ENCODE data around the gene MCAT. TPM values are rescaled to one million over a fixed set of nuclear protein-coding genes. Genes with fewer than 3 reads are reported as not detected.

Gene MCAT
- total and polyA plus RNA-seq, 4 donors = 8.3 to 22.6 (median 14.8) TPM

DNA sequence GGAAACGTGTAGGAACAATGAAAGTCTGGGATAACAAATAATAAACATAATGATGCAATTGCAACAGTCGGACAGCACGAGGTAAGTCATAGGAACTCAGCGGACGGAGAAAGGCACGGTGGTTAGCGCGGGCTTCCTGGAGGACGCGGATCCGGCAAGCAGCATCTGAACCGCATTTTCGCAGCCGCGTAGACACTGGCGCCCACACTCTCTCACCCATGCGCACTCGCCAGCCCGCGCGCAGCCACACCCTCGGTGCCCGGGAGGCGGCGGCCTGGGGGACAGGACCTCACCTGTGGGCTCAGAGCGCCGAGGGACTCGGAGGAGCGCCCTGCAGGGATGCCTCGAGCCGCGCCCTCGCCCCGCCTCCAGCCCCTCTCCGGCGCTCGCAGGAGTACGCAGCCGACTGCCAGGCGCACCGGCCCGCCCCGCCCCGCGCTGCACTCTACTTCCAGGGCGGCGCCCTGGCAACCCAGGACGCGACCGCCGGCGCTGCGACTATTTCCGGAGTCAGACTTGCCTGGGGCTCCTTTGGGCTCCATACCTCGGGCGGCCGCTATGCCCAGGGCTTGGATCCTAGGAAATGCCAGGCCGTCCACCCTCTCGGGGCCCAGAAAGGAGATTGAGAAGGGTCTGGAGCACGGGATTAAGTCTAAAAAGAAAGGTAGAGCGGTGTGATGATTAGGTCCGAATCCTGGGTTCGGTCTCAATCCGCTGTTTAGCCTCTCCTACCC, 54.0 kb downstream of the MCAT start, which contains the start of gene TTLL1:
TSS of gene TTLL1 (minus strand) at position 408 of the 734 bp plus-strand sequence. CDS start 13,805 bp downstream, outside the sequence.
- 5% methylated on average over 64 of the region's 64 CpGs for WGBS
- H3K27ac ChIP-seq (ENCODE audit: low read depth in 1 of 2, low read length in 2 of 2) = peak within 1 kb of the TSS in 1 of 2 donors; percentile 45
- no peaks in the 10 kb centered on the region for H3K9me3 ChIP-seq (ENCODE audit: control insufficient read depth in 4 of 4, low read length in 3 of 4)
- peak; percentile 80 for DNase-seq (ENCODE audit: low spot score)
- H3K9ac ChIP-seq (ENCODE audit: low read depth in 1 of 2, low read length in 2 of 2) = peak within 1 kb of the TSS in 1 of 2 donors; percentile 48
- no peaks in the 10 kb centered on the region for H3K36me3 ChIP-seq (ENCODE audit: control insufficient read depth in 4 of 4, insufficient read depth in 3 of 4, low read depth in 1 of 4, low read length in 3 of 4)
- no peaks in the 10 kb centered on the region for H3K27me3 ChIP-seq (ENCODE audit: control insufficient read depth in 4 of 4, insufficient read depth in 4 of 4, low read length in 3 of 4)
- TF ChIP-seq RAD21 (IDR thresholded peaks at IDR 0.05) (peak; percentile 20 to 46), GABPA (IDR thresholded peaks at IDR 0.05 in 1 of 2, conservative IDR thresholded peaks at IDR 0.05 in 1 of 2) (peak in 1 of 2 donors; percentile 88), EGR1 (IDR thresholded peaks at IDR 0.05; ENCODE audit: low read depth in 2 of 2) (no peak), JUND (IDR thresholded peaks at IDR 0.05) (no peak)
- H3K4me3 ChIP-seq (ENCODE audit: low read depth in 1 of 3, low read length in 3 of 3) = peak within 1 kb of the TSS; percentile 64 to 84 (median 76)
- peaks cover 0 to 11% (median 6%) of the 10 kb centered on the region in 4 donors for H3K4me1 ChIP-seq (ENCODE audit: control insufficient read depth in 4 of 4, insufficient read depth in 4 of 4, low read length in 3 of 4)

DNA sequence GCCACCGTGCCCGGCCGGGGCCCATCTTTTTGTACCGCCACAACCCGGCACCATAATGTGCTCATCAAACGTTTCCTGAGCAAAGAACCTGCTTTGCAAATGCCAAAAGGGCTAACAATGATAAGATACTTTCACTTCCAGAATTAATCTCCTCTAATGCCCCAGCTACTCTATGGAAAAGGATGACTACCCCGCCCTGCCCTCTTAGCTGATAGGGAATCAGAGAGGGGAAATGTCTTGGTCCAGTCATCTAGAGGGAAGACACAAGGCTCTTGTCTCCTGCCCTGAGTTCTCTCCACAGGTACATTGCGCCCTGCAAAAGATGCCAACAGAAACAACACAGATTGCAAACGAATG, 54.6 kb downstream of the MCAT start:
- Histone ChIP-seq H3K9me3 (ENCODE audit: control insufficient read depth in 4 of 4, low read length in 3 of 4) (no peaks in the 10 kb centered on the region), H3K4me1 (ENCODE audit: control insufficient read depth in 4 of 4, insufficient read depth in 4 of 4, low read length in 3 of 4) (peaks cover 0 to 11% (median 6%) of the 10 kb centered on the region in 4 donors), H3K27me3 (ENCODE audit: control insufficient read depth in 4 of 4, insufficient read depth in 4 of 4, low read length in 3 of 4) (no peaks in the 10 kb centered on the region), H3K27ac (ENCODE audit: low read depth in 1 of 2, low read length in 2 of 2) (peak overlapping the region in 1 of 2 donors; percentile 45), H3K4me3 (ENCODE audit: low read depth in 1 of 3, low read length in 3 of 3) (peak overlapping the region; percentile 64 to 84 (median 76)), H3K36me3 (ENCODE audit: control insufficient read depth in 4 of 4, insufficient read depth in 3 of 4, low read depth in 1 of 4, low read length in 3 of 4) (no peaks in the 10 kb centered on the region), H3K9ac (ENCODE audit: low read depth in 1 of 2, low read length in 2 of 2) (peak overlapping the region in 1 of 2 donors; percentile 48)
- no peak for DNase-seq (ENCODE audit: low spot score)
- WGBS = 69% methylated on average over 9 of the region's 9 CpGs
- TF ChIP-seq YY1 (IDR thresholded peaks at IDR 0.05) (no peak), ATF3 (IDR thresholded peaks at IDR 0.05) (no peak), EGR1 (IDR thresholded peaks at IDR 0.05; ENCODE audit: low read depth in 2 of 2) (no peak)
- TF ChIP-seq, protein P1, sequence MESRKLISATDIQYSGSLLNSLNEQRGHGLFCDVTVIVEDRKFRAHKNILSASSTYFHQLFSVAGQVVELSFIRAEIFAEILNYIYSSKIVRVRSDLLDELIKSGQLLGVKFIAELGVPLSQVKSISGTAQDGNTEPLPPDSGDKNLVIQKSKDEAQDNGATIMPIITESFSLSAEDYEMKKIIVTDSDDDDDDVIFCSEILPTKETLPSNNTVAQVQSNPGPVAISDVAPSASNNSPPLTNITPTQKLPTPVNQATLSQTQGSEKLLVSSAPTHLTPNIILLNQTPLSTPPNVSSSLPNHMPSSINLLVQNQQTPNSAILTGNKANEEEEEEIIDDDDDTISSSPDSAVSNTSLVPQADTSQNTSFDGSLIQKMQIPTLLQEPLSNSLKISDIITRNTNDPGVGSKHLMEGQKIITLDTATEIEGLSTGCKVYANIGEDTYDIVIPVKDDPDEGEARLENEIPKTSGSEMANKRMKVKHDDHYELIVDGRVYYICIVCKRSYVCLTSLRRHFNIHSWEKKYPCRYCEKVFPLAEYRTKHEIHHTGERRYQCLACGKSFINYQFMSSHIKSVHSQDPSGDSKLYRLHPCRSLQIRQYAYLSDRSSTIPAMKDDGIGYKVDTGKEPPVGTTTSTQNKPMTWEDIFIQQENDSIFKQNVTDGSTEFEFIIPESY (IDR thresholded peaks at IDR 0.05) = no peak

DNA sequence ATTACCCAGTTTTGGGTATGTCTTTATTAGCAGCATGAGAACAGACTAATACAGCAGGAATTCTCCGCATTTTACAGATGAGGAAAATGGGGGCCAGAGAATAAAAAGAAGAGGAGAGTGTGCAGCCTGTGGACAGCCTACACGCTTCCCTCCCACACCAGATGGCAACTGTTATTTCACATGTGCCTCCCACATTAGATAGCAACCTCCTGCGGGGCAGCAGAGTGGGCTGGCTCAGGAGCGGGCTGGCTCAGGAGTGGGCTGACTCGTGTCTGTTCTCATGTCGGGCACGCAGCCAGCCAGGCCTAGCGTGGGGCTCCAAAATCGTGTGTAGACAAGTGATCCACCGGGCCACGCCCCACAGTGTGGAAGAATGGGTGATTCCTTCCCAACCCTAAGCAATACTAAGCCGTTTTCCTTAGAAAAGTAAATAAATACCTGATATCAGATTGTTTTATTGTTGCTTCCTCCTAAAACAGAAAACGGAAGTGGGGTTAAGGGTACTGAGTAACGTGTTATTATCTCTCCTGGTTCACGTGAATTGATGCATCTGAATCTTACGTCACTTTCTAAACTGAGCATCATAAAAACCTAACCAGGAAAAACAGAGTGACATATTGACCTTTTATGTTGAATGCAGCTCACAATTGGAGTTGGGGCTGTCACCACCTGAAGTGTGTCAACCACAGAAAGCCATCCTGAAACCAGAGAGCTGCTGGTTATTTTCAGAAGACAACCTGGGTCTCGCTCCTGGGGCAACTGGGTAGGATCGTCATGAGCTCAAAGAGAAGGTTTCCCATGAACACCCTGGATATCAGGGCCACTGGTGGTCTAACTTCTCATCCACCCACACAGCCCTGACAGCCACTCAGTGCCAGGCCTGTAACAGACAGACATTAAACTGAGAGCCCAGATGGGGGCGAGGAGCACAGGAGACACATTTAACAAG, 57.3 kb downstream of the MCAT start:
- no peaks in the 10 kb centered on the region for H3K27me3 ChIP-seq (ENCODE audit: control insufficient read depth in 4 of 4, insufficient read depth in 4 of 4, low read length in 3 of 4)
- H3K27ac ChIP-seq (ENCODE audit: low read depth in 1 of 2, low read length in 2 of 2) = no peak overlapping the region
- no peak for DNase-seq (ENCODE audit: low spot score)
- 86% methylated on average over 19 of the region's 19 CpGs for WGBS
- H3K4me3 ChIP-seq (ENCODE audit: low read depth in 1 of 3, low read length in 3 of 3) = no peak overlapping the region
- no peak overlapping the region for H3K9ac ChIP-seq (ENCODE audit: low read depth in 1 of 2, low read length in 2 of 2)
- no peaks in the 10 kb centered on the region for H3K36me3 ChIP-seq (ENCODE audit: control insufficient read depth in 4 of 4, insufficient read depth in 3 of 4, low read depth in 1 of 4, low read length in 3 of 4)
- H3K4me1 ChIP-seq (ENCODE audit: control insufficient read depth in 4 of 4, insufficient read depth in 4 of 4, low read length in 3 of 4) = peaks cover 0 to 11% (median 6%) of the 10 kb centered on the region in 4 donors
- H3K9me3 ChIP-seq (ENCODE audit: control insufficient read depth in 4 of 4, low read length in 3 of 4) = no peaks in the 10 kb centered on the region
- TF ChIP-seq, protein P2, sequence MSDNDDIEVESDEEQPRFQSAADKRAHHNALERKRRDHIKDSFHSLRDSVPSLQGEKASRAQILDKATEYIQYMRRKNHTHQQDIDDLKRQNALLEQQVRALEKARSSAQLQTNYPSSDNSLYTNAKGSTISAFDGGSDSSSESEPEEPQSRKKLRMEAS (IDR thresholded peaks at IDR 0.05) = no peak
- no peak for TF ChIP-seq NR2F2 (IDR thresholded peaks at IDR 0.05)
- TF ChIP-seq FOXA2 (IDR thresholded peaks at IDR 0.05) = no peak
- TF ChIP-seq FOXA1 (IDR thresholded peaks at IDR 0.05) = no peak
- TF ChIP-seq, protein P3, sequence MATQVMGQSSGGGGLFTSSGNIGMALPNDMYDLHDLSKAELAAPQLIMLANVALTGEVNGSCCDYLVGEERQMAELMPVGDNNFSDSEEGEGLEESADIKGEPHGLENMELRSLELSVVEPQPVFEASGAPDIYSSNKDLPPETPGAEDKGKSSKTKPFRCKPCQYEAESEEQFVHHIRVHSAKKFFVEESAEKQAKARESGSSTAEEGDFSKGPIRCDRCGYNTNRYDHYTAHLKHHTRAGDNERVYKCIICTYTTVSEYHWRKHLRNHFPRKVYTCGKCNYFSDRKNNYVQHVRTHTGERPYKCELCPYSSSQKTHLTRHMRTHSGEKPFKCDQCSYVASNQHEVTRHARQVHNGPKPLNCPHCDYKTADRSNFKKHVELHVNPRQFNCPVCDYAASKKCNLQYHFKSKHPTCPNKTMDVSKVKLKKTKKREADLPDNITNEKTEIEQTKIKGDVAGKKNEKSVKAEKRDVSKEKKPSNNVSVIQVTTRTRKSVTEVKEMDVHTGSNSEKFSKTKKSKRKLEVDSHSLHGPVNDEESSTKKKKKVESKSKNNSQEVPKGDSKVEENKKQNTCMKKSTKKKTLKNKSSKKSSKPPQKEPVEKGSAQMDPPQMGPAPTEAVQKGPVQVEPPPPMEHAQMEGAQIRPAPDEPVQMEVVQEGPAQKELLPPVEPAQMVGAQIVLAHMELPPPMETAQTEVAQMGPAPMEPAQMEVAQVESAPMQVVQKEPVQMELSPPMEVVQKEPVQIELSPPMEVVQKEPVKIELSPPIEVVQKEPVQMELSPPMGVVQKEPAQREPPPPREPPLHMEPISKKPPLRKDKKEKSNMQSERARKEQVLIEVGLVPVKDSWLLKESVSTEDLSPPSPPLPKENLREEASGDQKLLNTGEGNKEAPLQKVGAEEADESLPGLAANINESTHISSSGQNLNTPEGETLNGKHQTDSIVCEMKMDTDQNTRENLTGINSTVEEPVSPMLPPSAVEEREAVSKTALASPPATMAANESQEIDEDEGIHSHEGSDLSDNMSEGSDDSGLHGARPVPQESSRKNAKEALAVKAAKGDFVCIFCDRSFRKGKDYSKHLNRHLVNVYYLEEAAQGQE (IDR thresholded peaks at IDR 0.05) = no peak
- no peak for TF ChIP-seq YY1 (IDR thresholded peaks at IDR 0.05)
- TF ChIP-seq, protein P4, sequence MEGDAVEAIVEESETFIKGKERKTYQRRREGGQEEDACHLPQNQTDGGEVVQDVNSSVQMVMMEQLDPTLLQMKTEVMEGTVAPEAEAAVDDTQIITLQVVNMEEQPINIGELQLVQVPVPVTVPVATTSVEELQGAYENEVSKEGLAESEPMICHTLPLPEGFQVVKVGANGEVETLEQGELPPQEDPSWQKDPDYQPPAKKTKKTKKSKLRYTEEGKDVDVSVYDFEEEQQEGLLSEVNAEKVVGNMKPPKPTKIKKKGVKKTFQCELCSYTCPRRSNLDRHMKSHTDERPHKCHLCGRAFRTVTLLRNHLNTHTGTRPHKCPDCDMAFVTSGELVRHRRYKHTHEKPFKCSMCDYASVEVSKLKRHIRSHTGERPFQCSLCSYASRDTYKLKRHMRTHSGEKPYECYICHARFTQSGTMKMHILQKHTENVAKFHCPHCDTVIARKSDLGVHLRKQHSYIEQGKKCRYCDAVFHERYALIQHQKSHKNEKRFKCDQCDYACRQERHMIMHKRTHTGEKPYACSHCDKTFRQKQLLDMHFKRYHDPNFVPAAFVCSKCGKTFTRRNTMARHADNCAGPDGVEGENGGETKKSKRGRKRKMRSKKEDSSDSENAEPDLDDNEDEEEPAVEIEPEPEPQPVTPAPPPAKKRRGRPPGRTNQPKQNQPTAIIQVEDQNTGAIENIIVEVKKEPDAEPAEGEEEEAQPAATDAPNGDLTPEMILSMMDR (IDR thresholded peaks at IDR 0.05; ENCODE audit: low read depth, low read length, missing input control) = no peak
- no peak for TF ChIP-seq RAD21 (IDR thresholded peaks at IDR 0.05)
- TF ChIP-seq RXRA (IDR thresholded peaks at IDR 0.05) = no peak
